ENCODE results near the gene ATRAID.
A peak's percentile ranks its signal among the peaks of the same experiment; 100 is the strongest.

DNA sequence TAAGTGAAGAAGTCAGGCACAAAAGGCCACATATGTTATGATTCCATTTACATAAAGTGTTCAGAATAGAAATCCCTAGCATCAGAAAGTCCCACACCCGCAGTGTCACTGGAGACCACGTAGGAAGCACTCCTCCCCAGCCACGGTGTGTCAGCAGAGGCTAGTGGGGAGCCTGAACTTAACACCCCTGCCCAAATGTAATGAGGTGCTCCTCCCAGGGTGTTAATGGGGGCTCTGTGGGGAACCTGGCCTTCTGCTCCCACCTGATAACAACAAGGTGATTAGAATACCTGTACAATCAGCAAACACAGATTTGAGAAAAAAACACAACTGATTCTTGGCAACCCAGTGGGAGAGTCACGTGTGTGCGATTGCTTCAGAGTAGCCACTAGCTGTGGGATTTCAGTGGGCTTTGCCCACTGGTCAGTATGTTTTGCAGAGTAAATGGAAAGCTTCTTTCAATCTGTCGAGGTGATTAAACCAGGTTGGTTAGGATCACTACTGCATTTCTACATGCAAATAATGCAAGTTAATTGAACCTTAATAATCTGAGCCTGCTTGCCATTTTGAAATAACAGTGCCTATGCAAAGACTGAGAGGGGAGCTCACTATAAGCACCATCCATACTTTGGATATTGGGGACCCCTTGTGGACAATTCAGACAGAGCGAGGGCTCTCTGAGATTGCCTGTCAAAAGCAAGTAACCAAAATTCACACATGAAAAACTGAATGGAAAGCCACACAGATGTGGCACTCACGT, 20.6 kb upstream of the ATRAID start:
- TF ChIP-seq, protein P1, sequence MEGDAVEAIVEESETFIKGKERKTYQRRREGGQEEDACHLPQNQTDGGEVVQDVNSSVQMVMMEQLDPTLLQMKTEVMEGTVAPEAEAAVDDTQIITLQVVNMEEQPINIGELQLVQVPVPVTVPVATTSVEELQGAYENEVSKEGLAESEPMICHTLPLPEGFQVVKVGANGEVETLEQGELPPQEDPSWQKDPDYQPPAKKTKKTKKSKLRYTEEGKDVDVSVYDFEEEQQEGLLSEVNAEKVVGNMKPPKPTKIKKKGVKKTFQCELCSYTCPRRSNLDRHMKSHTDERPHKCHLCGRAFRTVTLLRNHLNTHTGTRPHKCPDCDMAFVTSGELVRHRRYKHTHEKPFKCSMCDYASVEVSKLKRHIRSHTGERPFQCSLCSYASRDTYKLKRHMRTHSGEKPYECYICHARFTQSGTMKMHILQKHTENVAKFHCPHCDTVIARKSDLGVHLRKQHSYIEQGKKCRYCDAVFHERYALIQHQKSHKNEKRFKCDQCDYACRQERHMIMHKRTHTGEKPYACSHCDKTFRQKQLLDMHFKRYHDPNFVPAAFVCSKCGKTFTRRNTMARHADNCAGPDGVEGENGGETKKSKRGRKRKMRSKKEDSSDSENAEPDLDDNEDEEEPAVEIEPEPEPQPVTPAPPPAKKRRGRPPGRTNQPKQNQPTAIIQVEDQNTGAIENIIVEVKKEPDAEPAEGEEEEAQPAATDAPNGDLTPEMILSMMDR (IDR thresholded peaks at IDR 0.05): peak; percentile 61 to 66 (median 66)
- no peak for TF ChIP-seq POLR2A (IDR thresholded peaks at IDR 0.05)
